ENCODE measurements around the gene C2CD2.

The C2CD2 gene

DNA sequence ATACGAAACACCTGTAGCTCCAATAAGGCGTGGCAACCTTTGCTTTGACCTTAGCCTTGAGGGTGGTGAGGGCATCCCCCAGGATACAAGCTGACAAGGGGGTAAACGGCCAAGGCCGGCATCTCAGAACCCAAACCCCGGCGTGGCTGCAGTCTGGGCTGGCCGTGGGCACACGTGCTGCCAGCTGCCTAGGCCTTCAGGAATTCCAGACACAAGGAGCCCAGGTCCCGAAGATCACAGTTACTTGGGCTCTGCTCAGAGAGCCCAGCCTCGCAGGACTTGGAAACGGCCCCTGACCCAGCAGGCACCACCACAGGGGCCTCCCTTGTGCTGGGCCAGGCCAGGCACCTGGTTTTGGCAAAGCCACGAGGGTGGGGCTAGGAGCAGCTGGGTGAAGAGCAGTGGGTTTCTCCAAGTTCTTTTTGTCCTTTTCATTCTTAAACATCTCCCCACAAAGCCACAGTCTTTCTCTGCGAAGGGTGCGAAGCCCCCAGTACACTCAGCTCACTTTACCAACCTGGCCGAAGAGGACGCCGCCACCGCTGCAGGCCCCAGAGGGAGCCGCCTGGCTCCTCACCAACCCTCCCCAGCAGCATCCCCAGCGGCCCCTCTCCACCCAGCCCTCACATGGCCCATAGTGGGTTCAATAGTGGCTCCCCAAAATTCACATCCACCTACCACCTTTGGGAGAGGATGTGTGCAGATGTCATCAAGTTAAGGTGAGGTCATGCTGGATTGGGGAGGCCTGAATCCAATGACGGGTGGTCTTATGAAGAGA is 101.5 kb downstream of the C2CD2 start:
- H3K9me2 ChIP-seq (replicated peaks; ENCODE audit: low read depth, low read length) = no peaks in the 10 kb centered on the region

DNA sequence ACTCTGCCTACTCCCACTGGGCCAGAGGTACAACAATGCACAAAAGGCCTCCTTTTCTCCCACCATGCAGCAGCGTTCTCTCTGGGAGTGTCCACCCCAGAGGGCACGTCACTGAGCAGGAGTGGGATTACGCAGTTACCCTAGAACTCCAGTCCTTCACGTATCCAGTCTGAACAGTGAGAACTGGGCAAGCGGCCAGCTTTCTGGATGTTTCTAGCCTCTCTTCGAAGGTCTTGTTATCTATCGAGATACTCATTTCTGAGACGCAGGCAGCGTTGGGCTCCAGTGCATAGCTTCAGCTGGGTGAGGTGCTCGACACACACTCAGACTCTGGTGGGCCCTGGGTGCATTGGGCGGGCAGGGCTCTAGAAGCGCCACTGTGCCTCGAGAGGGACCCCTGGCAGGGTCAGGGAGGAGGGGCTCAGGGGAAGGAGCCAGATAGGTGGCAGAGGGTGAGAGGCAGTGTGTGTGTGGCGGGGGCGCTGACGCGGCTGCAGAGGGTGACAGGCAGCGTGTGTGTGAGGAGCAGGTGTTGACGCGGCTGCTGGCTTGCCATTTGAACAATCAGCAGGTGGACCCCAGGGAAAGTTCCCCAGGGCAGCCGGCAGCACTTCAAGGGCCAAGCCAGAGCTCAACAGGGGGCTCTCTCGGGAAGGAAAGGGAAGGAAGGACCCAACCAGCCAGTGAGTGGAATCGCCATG is 102.6 kb downstream of the C2CD2 start:
- H3K4me1 ChIP-seq (ENCODE audit: insufficient read depth, low read length, poor library complexity, severe bottlenecking) = no peaks in the 10 kb centered on the region
- no peaks in the 10 kb centered on the region for H3K27me3 ChIP-seq (ENCODE audit: insufficient read depth, low read length, poor library complexity, severe bottlenecking)
- H3K9me3 ChIP-seq (ENCODE audit: insufficient read depth, low read depth, low read length) = no peaks in the 10 kb centered on the region
- H3F3A ChIP-seq (ENCODE audit: low read depth) = no peaks in the 10 kb centered on the region
- H3K9me2 ChIP-seq (replicated peaks; ENCODE audit: low read depth, low read length) = no peaks in the 10 kb centered on the region
- peaks cover 40% of the 10 kb centered on the region; the same call in 1 of the 2 replicates for H3K36me3 ChIP-seq (ENCODE audit: insufficient read depth, low read length)
- H3K4me2 ChIP-seq (ENCODE audit: low read depth, low read length, poor library complexity, severe bottlenecking) = no peak overlapping the region
- H3K79me2 ChIP-seq (ENCODE audit: insufficient read depth, low read length) = no peaks in the 10 kb centered on the region
- H3K4me3 ChIP-seq (ENCODE audit: low read length, poor library complexity, severe bottlenecking) = no peak overlapping the region
- TF ChIP-seq EZH2phosphoT487 (IDR thresholded peaks at IDR 0.05; ENCODE audit: borderline replicate concordance) = no peak
- TF ChIP-seq, protein P1, sequence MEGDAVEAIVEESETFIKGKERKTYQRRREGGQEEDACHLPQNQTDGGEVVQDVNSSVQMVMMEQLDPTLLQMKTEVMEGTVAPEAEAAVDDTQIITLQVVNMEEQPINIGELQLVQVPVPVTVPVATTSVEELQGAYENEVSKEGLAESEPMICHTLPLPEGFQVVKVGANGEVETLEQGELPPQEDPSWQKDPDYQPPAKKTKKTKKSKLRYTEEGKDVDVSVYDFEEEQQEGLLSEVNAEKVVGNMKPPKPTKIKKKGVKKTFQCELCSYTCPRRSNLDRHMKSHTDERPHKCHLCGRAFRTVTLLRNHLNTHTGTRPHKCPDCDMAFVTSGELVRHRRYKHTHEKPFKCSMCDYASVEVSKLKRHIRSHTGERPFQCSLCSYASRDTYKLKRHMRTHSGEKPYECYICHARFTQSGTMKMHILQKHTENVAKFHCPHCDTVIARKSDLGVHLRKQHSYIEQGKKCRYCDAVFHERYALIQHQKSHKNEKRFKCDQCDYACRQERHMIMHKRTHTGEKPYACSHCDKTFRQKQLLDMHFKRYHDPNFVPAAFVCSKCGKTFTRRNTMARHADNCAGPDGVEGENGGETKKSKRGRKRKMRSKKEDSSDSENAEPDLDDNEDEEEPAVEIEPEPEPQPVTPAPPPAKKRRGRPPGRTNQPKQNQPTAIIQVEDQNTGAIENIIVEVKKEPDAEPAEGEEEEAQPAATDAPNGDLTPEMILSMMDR (conservative IDR thresholded peaks at IDR 0.05; ENCODE audit: low read length) = no peak
- no peak overlapping the region for H2AFZ ChIP-seq (ENCODE audit: low read length)
- H3K9ac ChIP-seq (ENCODE audit: low read depth, low read length, poor library complexity, severe bottlenecking) = no peak overlapping the region
- H4K20me1 ChIP-seq (ENCODE audit: insufficient read depth, low read length, poor library complexity, severe bottlenecking) = no peaks in the 10 kb centered on the region

More for the DNA sequence above, 101.5 kb downstream of the C2CD2 start:
- no peaks in the 10 kb centered on the region for H3F3A ChIP-seq (ENCODE audit: low read depth)
- H2AFZ ChIP-seq (ENCODE audit: low read length) = no peak overlapping the region
- no peaks in the 10 kb centered on the region for H3K79me2 ChIP-seq (ENCODE audit: insufficient read depth, low read length)
- peaks cover 51% of the 10 kb centered on the region; the same call in 1 of the 2 replicates for H3K36me3 ChIP-seq (ENCODE audit: insufficient read depth, low read length)
- H3K4me2 ChIP-seq (ENCODE audit: low read depth, low read length, poor library complexity, severe bottlenecking) = no peak overlapping the region
- H3K9ac ChIP-seq (ENCODE audit: low read depth, low read length, poor library complexity, severe bottlenecking) = no peak overlapping the region
- no peaks in the 10 kb centered on the region for H4K20me1 ChIP-seq (ENCODE audit: insufficient read depth, low read length, poor library complexity, severe bottlenecking)
- TF ChIP-seq, protein P1 (conservative IDR thresholded peaks at IDR 0.05; ENCODE audit: low read length) = no peak
- no peak for TF ChIP-seq EZH2phosphoT487 (IDR thresholded peaks at IDR 0.05; ENCODE audit: borderline replicate concordance)
- H3K27me3 ChIP-seq (ENCODE audit: insufficient read depth, low read length, poor library complexity, severe bottlenecking) = no peaks in the 10 kb centered on the region
- H3K9me3 ChIP-seq (ENCODE audit: insufficient read depth, low read depth, low read length) = no peaks in the 10 kb centered on the region
- no peak overlapping the region for H3K4me3 ChIP-seq (ENCODE audit: low read length, poor library complexity, severe bottlenecking)
- H3K4me1 ChIP-seq (ENCODE audit: insufficient read depth, low read length, poor library complexity, severe bottlenecking) = no peaks in the 10 kb centered on the region

DNA sequence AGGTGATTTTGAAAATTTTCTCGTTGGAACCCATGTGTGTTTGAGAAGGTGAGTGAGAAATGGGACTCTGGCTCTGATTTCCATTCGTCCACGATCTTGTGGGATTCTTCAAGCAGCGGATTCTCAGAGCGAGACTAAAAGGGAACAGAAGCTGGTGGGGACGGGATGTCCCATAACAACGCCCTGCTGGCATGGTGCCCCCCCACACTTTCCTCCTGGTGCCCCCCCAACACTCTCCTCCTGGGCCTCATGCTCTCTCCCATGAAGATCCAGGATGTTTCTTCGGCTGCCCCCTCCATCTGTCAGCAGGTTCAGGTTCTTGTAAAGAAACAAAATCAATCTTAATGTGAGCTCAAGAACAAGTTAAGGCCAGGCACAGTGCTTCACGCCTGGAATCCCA is 103.7 kb downstream of the C2CD2 start:
- Histone ChIP-seq H4K20me1 (ENCODE audit: insufficient read depth, low read length, poor library complexity, severe bottlenecking) (no peaks in the 10 kb centered on the region), H3K27me3 (ENCODE audit: insufficient read depth, low read length, poor library complexity, severe bottlenecking) (no peaks in the 10 kb centered on the region), H3K9ac (ENCODE audit: low read depth, low read length, poor library complexity, severe bottlenecking) (no peak overlapping the region), H3K79me2 (ENCODE audit: insufficient read depth, low read length) (no peaks in the 10 kb centered on the region), H3K36me3 (ENCODE audit: insufficient read depth, low read length) (peaks cover 34% of the 10 kb centered on the region; the same call in 1 of the 2 replicates), H3K4me2 (ENCODE audit: low read depth, low read length, poor library complexity, severe bottlenecking) (no peak overlapping the region), H3K9me3 (ENCODE audit: insufficient read depth, low read depth, low read length) (no peaks in the 10 kb centered on the region), H3K4me1 (ENCODE audit: insufficient read depth, low read length, poor library complexity, severe bottlenecking) (no peaks in the 10 kb centered on the region), H2AFZ (ENCODE audit: low read length) (no peak overlapping the region), H3K4me3 (ENCODE audit: low read length, poor library complexity, severe bottlenecking) (no peak overlapping the region), H3K9me2 (replicated peaks; ENCODE audit: low read depth, low read length) (no peaks in the 10 kb centered on the region), H3F3A (ENCODE audit: low read depth) (no peaks in the 10 kb centered on the region)
- TF ChIP-seq EZH2phosphoT487 (IDR thresholded peaks at IDR 0.05; ENCODE audit: borderline replicate concordance) = no peak
- TF ChIP-seq, protein P1 (conservative IDR thresholded peaks at IDR 0.05; ENCODE audit: low read length) = no peak
